ENCODE results near the gene ATP1B1. TPM values are rescaled to one million over a fixed set of nuclear protein-coding genes. Genes with fewer than 3 reads are reported as not detected.

The ATP1B1 gene
- total RNA-seq, 1 donor from 2014 or later = 30.7 TPM

- H3K27ac Mint-ChIP-seq = no peak overlapping the region
- peak; percentile 35 for DNase-seq (ENCODE audit: low spot score)
- Histone ChIP-seq H3K4me1 (peaks cover 24% of the 10 kb centered on the region), H3K4me2 (peak overlapping the region; percentile 64), H3K27me3 (no peaks in the 10 kb centered on the region), H3K9ac (no peak overlapping the region), H3K79me2 (ENCODE audit: low read depth) (peaks cover 49% of the 10 kb centered on the region), H3K27ac (no peak overlapping the region), H2AFZ (replicated peaks) (no peak overlapping the region), H3K4me3 (peak overlapping the region; percentile 18), H3F3A (ENCODE audit: low read depth) (peaks cover 7% of the 10 kb centered on the region), H4K20me1 (ENCODE audit: low read depth) (peaks cover 19% of the 10 kb centered on the region), H3K9me3 (ENCODE audit: low read depth) (no peaks in the 10 kb centered on the region), H3K36me3 (no peaks in the 10 kb centered on the region)
- peaks cover 34% of the 10 kb centered on the region for H3K4me1 Mint-ChIP-seq
- no peaks in the 10 kb centered on the region for H3K9me3 Mint-ChIP-seq
- H3K27me3 Mint-ChIP-seq (ENCODE audit: insufficient read depth, low read depth) = peaks cover under 1% of the 10 kb centered on the region
- no peak for TF ChIP-seq CTCF (IDR thresholded peaks at IDR 0.05)
- TF ChIP-seq EZH2 (IDR thresholded peaks at IDR 0.05) = no peak
- TF ChIP-seq EZH2phosphoT487 (IDR thresholded peaks at IDR 0.05) = no peak
- H3K4me3 Mint-ChIP-seq = peak overlapping the region; percentile 48
- H3K36me3 Mint-ChIP-seq = peaks cover 24% of the 10 kb centered on the region
These were observed 3.7 kb downstream of the ATP1B1 start for GRCh38 chr1:169110236-169110635.

- Histone ChIP-seq H3K9ac (no peak overlapping the region), H3K27me3 (no peaks in the 10 kb centered on the region), H3K4me1 (peaks cover 24% of the 10 kb centered on the region), H3K4me2 (peak overlapping the region; percentile 64), H3K79me2 (ENCODE audit: low read depth) (peaks cover 49% of the 10 kb centered on the region), H3K4me3 (no peak overlapping the region), H3K27ac (no peak overlapping the region), H2AFZ (replicated peaks) (no peak overlapping the region), H4K20me1 (ENCODE audit: low read depth) (peaks cover 19% of the 10 kb centered on the region), H3K36me3 (no peaks in the 10 kb centered on the region), H3K9me3 (ENCODE audit: low read depth) (no peaks in the 10 kb centered on the region), H3F3A (ENCODE audit: low read depth) (peaks cover 7% of the 10 kb centered on the region)
- no peaks in the 10 kb centered on the region for H3K27me3 Mint-ChIP-seq (ENCODE audit: insufficient read depth, low read depth)
- no peaks in the 10 kb centered on the region for H3K9me3 Mint-ChIP-seq
- TF ChIP-seq CTCF (IDR thresholded peaks at IDR 0.05) (no peak), EZH2 (IDR thresholded peaks at IDR 0.05) (no peak), EZH2phosphoT487 (IDR thresholded peaks at IDR 0.05) (no peak)
- no peak overlapping the region for H3K4me3 Mint-ChIP-seq
- no peak overlapping the region for H3K27ac Mint-ChIP-seq
- no peak for DNase-seq (ENCODE audit: low spot score)
- peaks cover 37% of the 10 kb centered on the region for H3K4me1 Mint-ChIP-seq
- H3K36me3 Mint-ChIP-seq = peaks cover 24% of the 10 kb centered on the region
These were observed 4.4 kb downstream of the ATP1B1 start for GRCh38 chr1:169110689-169111447.

- TF ChIP-seq EZH2 (IDR thresholded peaks at IDR 0.05) (no peak), EZH2phosphoT487 (IDR thresholded peaks at IDR 0.05) (no peak), CTCF (IDR thresholded peaks at IDR 0.05) (no peak)
- H3K9me3 Mint-ChIP-seq = no peaks in the 10 kb centered on the region
- DNase-seq (ENCODE audit: low spot score) = no peak
- H3K27ac Mint-ChIP-seq = no peak overlapping the region
- H4K20me1 ChIP-seq (ENCODE audit: low read depth) = peaks cover 19% of the 10 kb centered on the region
- H3K27me3 Mint-ChIP-seq (ENCODE audit: insufficient read depth, low read depth) = no peaks in the 10 kb centered on the region
- H2AFZ ChIP-seq (replicated peaks) = no peak overlapping the region
- H3K9me3 ChIP-seq (ENCODE audit: low read depth) = no peaks in the 10 kb centered on the region
- no peaks in the 10 kb centered on the region for H3K36me3 ChIP-seq
- peaks cover 49% of the 10 kb centered on the region for H3K79me2 ChIP-seq (ENCODE audit: low read depth)
- no peak overlapping the region for H3K9ac ChIP-seq
- H3K4me3 ChIP-seq = no peak overlapping the region
- no peak overlapping the region for H3K4me2 ChIP-seq
- peaks cover 27% of the 10 kb centered on the region for H3K36me3 Mint-ChIP-seq
- no peak overlapping the region for H3K4me3 Mint-ChIP-seq
- H3F3A ChIP-seq (ENCODE audit: low read depth) = peaks cover 7% of the 10 kb centered on the region
- H3K4me1 Mint-ChIP-seq = peaks cover 42% of the 10 kb centered on the region
- H3K27me3 ChIP-seq = no peaks in the 10 kb centered on the region
- H3K27ac ChIP-seq = no peak overlapping the region
- H3K4me1 ChIP-seq = peaks cover 24% of the 10 kb centered on the region
These were observed 5.0 kb downstream of the ATP1B1 start for GRCh38 chr1:169111472-169111871.
